ENCODE data around the gene C2CD3.
"Not testable (repeated sequence)": the region's sequence is repeated elsewhere in the genome, so short reads cannot be mapped to it uniquely, and the experiment has no call there.

C2CD3 gene

GRCh38 chr11:74004759-74005615, 165.8 kb downstream of the C2CD3 start:
- DNase-seq (ENCODE audit: low spot score), result no peak

GRCh38 chr11:74004046-74004695, 166.6 kb downstream of the C2CD3 start:
- no peak for DNase-seq (ENCODE audit: low spot score)

- DNase-seq (ENCODE audit: low spot score), result no peak
Observed at GRCh38 chr11:74002832-74003231, 168.0 kb downstream of the C2CD3 start.

DNA sequence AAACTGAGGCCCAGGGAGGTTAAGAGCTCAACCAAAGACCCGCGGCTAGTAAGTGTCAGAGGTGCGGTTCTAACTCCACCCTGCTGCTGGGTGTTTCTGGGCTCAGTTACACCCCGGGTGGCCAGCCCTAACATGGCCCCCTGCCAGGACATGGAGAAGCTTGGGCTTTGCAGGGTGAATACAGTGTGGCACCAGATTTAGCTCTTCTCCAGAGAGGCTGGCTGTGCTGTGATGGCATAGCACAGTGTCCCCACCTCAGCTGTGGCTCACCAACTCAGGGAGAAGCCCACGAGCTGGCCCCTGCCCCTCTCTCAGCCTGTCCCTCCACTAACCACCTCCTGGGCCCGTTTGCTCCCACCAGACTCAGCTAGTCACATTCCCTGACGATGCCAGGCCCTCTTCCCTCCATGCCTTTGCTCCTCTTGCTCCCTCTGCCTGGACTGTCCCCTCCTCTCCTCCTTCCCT, 168.9 kb downstream of the C2CD3 start:
- no peak for DNase-seq (ENCODE audit: low spot score)

DNA sequence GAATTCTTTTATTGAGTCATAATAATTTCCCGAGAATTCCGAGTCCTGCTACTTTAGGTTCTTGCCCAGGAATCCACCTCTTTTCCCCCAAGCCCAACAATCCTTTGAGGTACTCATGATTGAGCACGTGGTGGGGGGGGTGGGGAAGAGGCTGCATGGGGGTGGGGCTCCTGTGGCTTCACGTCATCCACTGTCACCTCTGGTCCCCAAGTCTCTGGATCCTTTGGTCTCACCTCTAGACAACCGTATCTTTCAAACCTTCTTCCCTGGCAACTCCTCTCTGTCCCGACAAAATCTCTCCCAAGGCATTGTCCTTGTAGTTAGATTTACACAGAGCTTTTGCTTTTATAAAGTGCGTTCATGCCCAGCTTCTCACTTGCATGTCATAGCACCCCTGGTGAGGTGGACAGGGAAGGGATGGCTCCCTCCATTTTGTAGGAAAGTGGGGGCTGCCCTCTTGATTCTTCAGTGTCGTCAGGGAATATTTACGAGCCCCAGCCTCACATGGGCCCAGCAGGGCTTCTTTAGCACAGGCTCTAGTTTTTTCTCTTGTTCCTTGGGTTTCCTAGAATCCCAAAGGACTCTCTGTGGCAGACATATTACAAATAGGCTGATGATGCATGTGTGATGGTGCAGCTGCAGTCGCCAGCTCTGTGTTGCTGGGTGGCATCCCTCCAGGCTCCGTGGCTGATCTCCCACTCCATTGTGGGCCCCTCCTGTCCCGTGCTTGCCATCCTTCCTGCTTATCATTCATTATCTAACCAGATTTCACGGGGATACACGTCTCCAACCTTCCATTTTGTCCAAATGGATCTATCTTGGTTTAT, 170.3 kb downstream of the C2CD3 start:
- DNase-seq (ENCODE audit: low spot score), result no peak

GRCh38 chr11:73999581-74000306, 171.1 kb downstream of the C2CD3 start:
- no peak for DNase-seq (ENCODE audit: low spot score)

- DNase-seq (ENCODE audit: low spot score), result no peak
Observed at GRCh38 chr11:73998846-73999575, 171.8 kb downstream of the C2CD3 start.

DNA sequence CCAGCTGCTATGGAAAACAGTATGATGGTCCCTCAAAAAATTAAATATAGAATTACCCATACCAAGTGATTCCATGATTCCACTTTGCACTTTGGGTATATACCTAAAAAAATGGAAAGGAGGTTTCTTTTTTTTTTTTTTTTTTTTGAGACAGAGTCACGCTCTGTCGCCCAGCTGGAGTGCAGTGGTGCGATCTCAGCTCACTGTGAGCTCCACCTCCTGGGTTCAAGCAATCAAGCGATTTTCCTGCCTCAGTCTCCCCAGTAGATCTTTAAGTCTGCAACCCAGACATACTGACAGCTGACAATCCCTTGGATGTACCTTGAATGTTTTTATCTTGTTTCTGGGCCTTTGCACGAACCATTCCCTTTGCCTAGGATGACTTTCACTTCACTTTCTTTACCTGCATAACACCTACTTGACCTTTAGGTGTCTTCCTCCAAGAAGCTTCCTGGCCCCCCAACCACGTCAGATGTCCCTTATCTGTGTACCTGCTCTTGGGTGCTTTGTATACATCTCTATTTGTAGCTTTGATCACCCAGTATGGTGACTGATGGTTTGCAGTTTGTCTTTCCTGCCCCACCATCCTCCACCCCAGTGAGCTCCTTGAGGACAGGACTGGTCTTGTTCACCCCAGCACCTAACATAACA, 173.6 kb downstream of the C2CD3 start:
- no peak for DNase-seq (ENCODE audit: low spot score)

GRCh38 chr11:73996161-73996747, 174.5 kb downstream of the C2CD3 start:
- DNase-seq (ENCODE audit: low spot score), result no peak

GRCh38 chr11:73995731-73996130, 175.1 kb downstream of the C2CD3 start:
- no peak for DNase-seq (ENCODE audit: low spot score)

DNA sequence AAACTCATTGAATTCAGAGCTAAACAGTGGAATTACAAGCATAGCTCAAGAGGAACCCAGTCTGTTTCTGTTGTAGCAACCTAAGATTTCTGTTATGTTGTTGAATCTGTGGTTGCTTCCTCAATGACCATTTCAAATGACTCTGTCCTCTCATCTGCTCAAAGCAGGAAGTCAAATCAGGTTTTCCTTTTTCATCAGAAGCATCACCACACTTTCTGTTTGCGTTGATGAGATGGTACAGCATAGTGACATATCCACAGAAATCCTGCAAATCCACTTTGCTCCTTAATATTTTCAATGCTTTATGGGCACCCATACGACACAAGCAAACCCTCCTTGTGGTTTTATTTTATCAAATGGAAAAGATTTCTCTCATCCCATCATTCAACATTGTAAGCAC, 175.6 kb downstream of the C2CD3 start:
- no peak for DNase-seq (ENCODE audit: low spot score)

DNA sequence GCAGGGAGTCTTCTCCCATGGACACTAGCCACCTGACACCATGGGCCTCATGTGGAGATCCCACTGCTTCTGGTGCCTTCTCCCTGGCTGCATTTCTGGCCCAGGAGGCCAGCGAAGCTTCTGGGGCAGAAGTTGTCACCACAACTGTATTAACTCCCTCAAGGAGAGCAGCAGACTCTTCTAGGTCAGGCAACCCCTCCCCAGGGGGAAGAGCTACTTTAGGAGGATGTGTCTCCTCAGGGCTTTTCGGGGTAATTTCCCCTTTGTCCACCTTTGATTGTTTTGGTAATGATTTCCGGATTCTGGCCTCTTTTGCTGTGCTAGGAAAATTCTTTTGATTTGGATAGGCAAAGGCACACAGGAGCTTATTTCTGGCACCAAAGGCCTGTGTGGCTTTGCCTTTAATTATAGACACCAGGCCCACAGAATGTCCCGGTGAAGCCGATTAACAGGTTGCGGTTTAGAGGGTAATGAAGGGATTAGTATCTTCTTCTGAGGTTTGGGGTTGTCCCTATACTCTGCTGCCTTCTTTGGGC, 179.3 kb downstream of the C2CD3 start:
- DNase-seq (ENCODE audit: low spot score), result no peak

DNA sequence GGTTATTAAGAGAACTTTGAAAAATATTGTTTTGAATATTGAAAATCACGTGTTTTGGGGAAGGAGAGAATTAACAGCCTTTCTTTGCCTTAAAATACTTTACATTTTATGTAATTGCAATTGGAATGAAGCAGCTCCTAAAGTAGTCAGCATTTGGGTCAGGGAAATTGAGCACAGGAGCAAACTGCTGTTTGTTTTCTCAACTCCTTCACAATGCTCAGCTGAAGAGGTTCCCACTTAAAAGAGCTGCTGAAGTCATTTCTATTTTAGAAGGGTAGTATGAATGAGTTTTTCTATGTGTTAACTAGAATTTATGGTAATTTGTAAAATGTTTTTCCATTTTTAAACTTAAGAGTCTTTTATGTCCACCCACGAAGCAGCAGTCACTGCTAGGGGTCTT, 180.1 kb downstream of the C2CD3 start:
- DNase-seq (ENCODE audit: low spot score), result no peak

DNA sequence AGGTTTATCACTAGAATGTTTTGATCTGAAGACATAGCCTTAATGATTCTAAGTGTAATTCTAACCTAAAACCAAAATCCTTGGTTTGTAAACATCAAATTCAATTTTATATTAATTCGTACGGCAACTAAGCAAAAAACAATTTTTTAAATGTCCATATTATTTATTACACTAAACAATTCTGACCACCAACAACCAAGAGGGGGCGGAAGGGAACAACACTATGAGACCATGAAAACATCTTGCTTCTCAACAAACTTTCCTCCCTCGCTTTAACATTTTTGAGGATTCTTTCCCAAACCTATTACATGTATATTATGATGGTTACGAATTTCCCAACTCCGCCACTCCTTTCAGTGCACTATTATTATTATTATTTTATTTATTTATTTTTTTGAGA, 181.6 kb downstream of the C2CD3 start:
- DNase-seq (ENCODE audit: low spot score), result no peak

GRCh38 chr11:73988227-73988626, 182.6 kb downstream of the C2CD3 start:
- DNase-seq (ENCODE audit: low spot score), result no peak

DNA sequence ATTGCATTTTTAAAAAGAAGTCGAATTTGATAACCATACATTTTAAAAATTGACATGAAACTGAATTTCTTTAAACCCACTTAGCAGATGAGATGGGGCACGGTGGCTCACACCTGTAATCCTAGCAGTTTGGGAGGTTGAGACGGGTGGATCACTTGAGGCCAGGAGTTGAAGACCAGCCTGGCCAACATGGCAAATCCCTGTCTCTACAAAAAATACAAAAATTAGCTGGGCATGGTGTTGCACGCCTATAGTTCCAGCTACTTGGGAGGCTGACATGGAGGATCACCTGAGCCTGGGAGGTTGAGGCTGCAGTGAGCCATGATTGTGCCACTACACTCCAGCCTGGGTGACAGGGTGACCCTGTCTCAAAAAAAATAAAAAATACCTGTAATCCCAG, 185.1 kb downstream of the C2CD3 start:
- not testable (repeated sequence) for DNase-seq (ENCODE audit: low spot score)

DNA sequence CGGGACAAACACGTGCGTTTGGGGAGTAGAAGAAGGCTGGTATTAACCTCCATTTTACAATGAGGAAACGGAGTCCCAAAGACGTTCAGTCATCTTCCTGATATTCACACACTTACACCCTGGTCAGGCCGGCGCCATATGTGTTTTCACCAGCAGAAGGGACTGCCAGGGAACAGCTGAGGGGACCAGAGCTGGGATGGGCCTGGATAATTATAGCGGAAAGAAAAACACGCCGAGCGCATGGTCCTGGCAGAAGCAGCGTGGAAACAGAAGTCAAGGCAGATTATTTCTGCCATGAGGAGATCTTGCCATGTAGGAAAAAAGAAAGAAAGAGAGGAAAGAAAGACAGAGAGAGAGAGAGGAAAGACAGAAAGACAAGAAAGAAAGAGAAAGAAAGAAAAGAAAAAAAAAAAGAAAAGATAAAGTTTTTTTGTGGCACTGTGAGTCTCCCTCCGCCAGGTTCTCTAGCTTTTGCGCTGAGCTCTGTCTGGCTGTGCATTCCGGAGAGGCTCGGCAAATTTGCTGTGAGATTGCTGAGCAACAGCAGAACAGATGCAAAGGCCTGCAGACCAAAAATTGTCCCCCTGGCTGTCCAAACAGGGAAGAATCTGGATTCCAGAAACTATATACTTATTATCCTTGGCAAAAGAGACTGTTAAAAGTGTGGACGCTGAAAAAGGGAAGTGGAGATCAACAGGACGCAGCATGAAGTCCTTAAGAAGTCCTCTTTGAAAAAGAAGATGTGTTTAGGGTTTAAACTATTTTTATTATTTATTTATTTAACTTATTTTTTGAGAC, 186.9 kb downstream of the C2CD3 start:
- DNase-seq (ENCODE audit: low spot score), result no peak

GRCh38 chr11:73982990-73983740, 187.6 kb downstream of the C2CD3 start:
- DNase-seq (ENCODE audit: low spot score), result peak; percentile 95
